Liver (tissue), 9 donors: ENCODE measurements around the gene NRG2. TPM values are rescaled to one million over a fixed set of nuclear protein-coding genes. Genes with fewer than 3 reads are reported as not detected.

Experiments used
- DNase-seq: peaks from one replicate; pipeline ENCODE4 v3.0.0-alpha.2; 2017; ENCODE audit warnings: low spot score
- H3K27ac ChIP-seq, 2 donors: one replicate each; pipeline ENCODE4 v1.7.0; 2013; ENCODE audit warnings: inconsistent platforms in 2 of 2, low read length in 2 of 2, control low read depth in 1 of 2, low read depth in 1 of 2, mild to moderate bottlenecking in 1 of 2
- H3K27me3 ChIP-seq, 4 donors: one replicate each; pipeline versions ENCODE4 v1.6.1 to v1.7.0; 2013; ENCODE audit warnings: low read length in 3 of 4, inconsistent platforms in 1 of 4, mild to moderate bottlenecking in 1 of 4, moderate library complexity in 1 of 4; ENCODE audit not compliant: control insufficient read depth in 4 of 4, insufficient read depth in 4 of 4
- H3K36me3 ChIP-seq, 4 donors: one replicate each; pipeline versions ENCODE4 v1.6.1 to v1.7.0; 2013; ENCODE audit warnings: low read length in 3 of 4, mild to moderate bottlenecking in 3 of 4, low read depth in 1 of 4, moderate library complexity in 1 of 4; ENCODE audit not compliant: control insufficient read depth in 4 of 4, insufficient read depth in 3 of 4
- H3K4me1 ChIP-seq, 4 donors: one replicate each; pipeline versions ENCODE4 v1.6.1 to v1.7.0; 2013; ENCODE audit warnings: low read length in 3 of 4, mild to moderate bottlenecking in 3 of 4, moderate library complexity in 1 of 4; ENCODE audit not compliant: control insufficient read depth in 4 of 4, insufficient read depth in 4 of 4
- H3K4me3 ChIP-seq, 3 donors: one replicate each; pipeline versions ENCODE4 v1.6.1 to v1.7.0; 2013; ENCODE audit warnings: low read length in 3 of 3, control low read depth in 1 of 3, low read depth in 1 of 3, mild to moderate bottlenecking in 1 of 3
- H3K9ac ChIP-seq, 2 donors: one replicate each; pipeline ENCODE4 v1.7.0; 2013; ENCODE audit warnings: low read length in 2 of 2, mild to moderate bottlenecking in 2 of 2, moderate library complexity in 2 of 2, control low read depth in 1 of 2, low read depth in 1 of 2
- H3K9me3 ChIP-seq, 4 donors: one replicate each; pipeline versions ENCODE4 v1.6.1 to v1.7.0; 2013; ENCODE audit warnings: low read length in 3 of 4; ENCODE audit not compliant: control insufficient read depth in 4 of 4
- EGR1 ChIP-seq, 2 donors: IDR thresholded peaks; 2 replicates each; pipeline ENCODE4 v1.6.1; 2016 to 2018; ENCODE audit warnings: antibody characterized with exemption in 2 of 2, low read depth in 2 of 2
- FOXA1 ChIP-seq: IDR thresholded peaks from 2 replicates; pipeline ENCODE4 v1.6.1; 2016; ENCODE audit warnings: antibody characterized with exemption
- GABPA ChIP-seq, 2 donors: IDR thresholded peaks in 1 of 2; conservative IDR thresholded peaks in 1 of 2; 2 replicates each; pipeline ENCODE4 v1.6.1; 2016; ENCODE audit warnings: antibody characterized with exemption in 2 of 2, mild to moderate bottlenecking in 1 of 2, moderate library complexity in 1 of 2
- HNF4A ChIP-seq, 2 donors: conservative IDR thresholded peaks; 2 replicates each; pipeline ENCODE4 v1.6.1; 2016; ENCODE audit warnings: antibody characterized with exemption in 2 of 2, mild to moderate bottlenecking in 2 of 2
- HNF4G ChIP-seq: IDR thresholded peaks from 2 replicates; pipeline ENCODE4 v1.6.1; 2016; ENCODE audit warnings: antibody characterized with exemption
- JUND ChIP-seq, 2 donors: IDR thresholded peaks; 2 replicates each; pipeline ENCODE4 v1.6.1; 2016; ENCODE audit warnings: antibody characterized with exemption in 2 of 2
- RAD21 ChIP-seq, 2 donors: IDR thresholded peaks; 2 replicates each; pipeline ENCODE4 v1.6.1; 2016; ENCODE audit warnings: antibody characterized with exemption in 2 of 2, mild to moderate bottlenecking in 2 of 2
- RXRA ChIP-seq, 2 donors: IDR thresholded peaks; 2 replicates each; pipeline ENCODE4 v1.6.1; 2017 to 2018; ENCODE audit warnings: antibody characterized with exemption in 2 of 2, mild to moderate bottlenecking in 1 of 2
- SP1 ChIP-seq: IDR thresholded peaks from 2 replicates; pipeline ENCODE4 v1.6.1; 2018; ENCODE audit warnings: antibody characterized with exemption, mild to moderate bottlenecking
- TAF1 ChIP-seq: conservative IDR thresholded peaks from 2 replicates; pipeline ENCODE4 v1.6.1; 2016; ENCODE audit warnings: antibody characterized with exemption, mild to moderate bottlenecking
- YY1 ChIP-seq: IDR thresholded peaks from 2 replicates; pipeline ENCODE4 v1.6.1; 2016; ENCODE audit warnings: antibody characterized with exemption, mild to moderate bottlenecking
- WGBS: extraction: QIAGEN DNeasy Blood & Tissue Kit; methylation state at CpG from one replicate; pipeline ENCODE4 v1.1.7; 2013; 5-methylcytosine and 5-hydroxymethylcytosine counted together
- polyA plus RNA-seq, 2 donors: library from polyadenylated mRNA; stranded (reverse) in 1 of 2; unstranded in 1 of 2; fragments of 200-250 nt in 1 of 2; fragments of >200 nt in 1 of 2; fragmentation: Nextera tagmentation in 1 of 2; extraction: Ambion mirVana in 1 of 2; gene quantifications; one replicate each; pipeline versions ENCODE4 v1.2.1 to v1.2.3, GENCODE V29; 2013 to 2015
- total RNA-seq, 2 donors: library from RNA; depleted of rRNA; stranded (reverse); fragments of >200 nt; gene quantifications; one replicate each; pipeline ENCODE4 v1.2.3, GENCODE V29; 2014
- TF ChIP-seq, protein P1 (sequence below): IDR thresholded peaks from 2 replicates; pipeline ENCODE4 v1.6.1; 2016; ENCODE audit warnings: antibody characterized with exemption
- TF ChIP-seq, protein P2 (sequence below): fragments of 150-350 bp; IDR thresholded peaks from 2 replicates; pipeline ENCODE4 v1.5.1; 2017; ENCODE audit warnings: improper control_type of control experiment, low read depth, low read length; ENCODE audit not compliant: missing input control
- TF ChIP-seq, protein P3 (sequence below): IDR thresholded peaks from 2 replicates; pipeline ENCODE4 v1.6.1; 2016; ENCODE audit warnings: antibody characterized with exemption, mild to moderate bottlenecking
- TF ChIP-seq, protein P4 (sequence below): IDR thresholded peaks from 2 replicates; pipeline ENCODE4 v1.6.1; 2016; ENCODE audit warnings: antibody characterized with exemption
- donor health status: healthy.
- donor health status: healthy.
- donor health status: healthy.
- donor health status: healthy.
- donor health status: healthy.

Gene NRG2
- total and polyA plus RNA-seq, 4 donors, result 0.07 to 0.08 TPM; not detected in 2

DNA sequence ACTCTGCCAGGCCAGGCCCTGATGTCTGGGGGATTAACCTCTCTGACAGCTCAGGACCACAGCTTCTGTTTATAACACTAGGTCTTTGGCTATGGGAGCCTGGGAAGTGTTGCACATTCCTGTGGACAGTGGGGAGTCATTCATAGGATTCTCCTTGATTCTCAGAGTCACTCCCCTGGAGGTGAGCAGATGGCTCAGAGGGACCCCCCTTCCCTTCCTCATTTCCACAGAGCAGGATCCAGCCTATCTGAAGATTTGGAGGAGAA is 60.2 kb downstream of the NRG2 start:
- DNase-seq, result no peak
- peaks cover 0 to 8% (median under 1%) of the 10 kb centered on the region in 4 donors for H3K27me3 ChIP-seq
- no peak overlapping the region for H3K27ac ChIP-seq
- no peak overlapping the region for H3K9ac ChIP-seq
- H3K36me3 ChIP-seq, result no peaks in the 10 kb centered on the region
- H3K9me3 ChIP-seq, result no peaks in the 10 kb centered on the region
- no peak overlapping the region for H3K4me3 ChIP-seq
- TF ChIP-seq, protein P1, sequence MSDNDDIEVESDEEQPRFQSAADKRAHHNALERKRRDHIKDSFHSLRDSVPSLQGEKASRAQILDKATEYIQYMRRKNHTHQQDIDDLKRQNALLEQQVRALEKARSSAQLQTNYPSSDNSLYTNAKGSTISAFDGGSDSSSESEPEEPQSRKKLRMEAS, result no peak
- no peak for TF ChIP-seq TAF1
- H3K4me1 ChIP-seq, result no peaks in the 10 kb centered on the region

DNA sequence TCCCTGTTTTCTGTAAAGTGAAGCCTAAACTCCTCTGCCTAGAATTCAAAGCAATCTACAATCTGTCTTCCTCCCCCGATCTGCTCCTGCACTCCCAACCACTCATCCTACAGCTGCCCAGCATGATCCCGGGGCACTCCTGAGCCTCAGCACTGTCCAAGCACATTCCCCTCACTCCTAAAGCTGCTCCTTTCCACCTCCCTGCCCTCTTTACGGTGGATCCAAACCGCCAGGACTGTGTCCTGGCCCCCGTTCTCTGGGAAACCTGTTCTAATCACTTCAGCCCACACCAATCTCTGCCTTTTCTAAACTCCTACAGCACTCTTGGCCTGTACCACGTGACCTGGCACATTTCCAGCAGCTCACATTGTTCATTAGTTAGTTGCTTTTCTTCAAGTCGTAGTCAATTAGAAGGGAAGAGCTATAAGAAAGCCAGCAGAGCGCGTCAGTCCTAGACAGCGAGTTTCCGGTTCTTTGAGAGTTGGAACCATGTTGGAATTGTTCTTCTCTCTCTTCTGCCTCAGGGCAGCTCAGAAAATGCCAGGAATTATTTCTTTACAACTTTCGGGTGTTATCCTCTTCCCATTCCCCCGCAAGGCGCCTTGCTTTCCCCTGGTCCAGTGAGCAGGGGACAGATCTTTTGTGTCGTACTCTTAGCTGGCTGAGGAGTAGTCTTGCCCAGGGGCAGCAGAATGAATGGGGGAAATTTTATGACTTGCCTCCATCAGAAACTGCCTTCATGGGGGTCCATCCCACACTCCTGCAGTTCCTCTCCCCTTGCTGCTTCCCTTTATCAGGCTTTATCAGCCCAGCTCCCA is 60.7 kb downstream of the NRG2 start:
- no peak for DNase-seq
- no peak overlapping the region for H3K9ac ChIP-seq
- no peaks in the 10 kb centered on the region for H3K9me3 ChIP-seq
- peaks cover 0 to 8% (median under 1%) of the 10 kb centered on the region in 4 donors for H3K27me3 ChIP-seq
- no peak overlapping the region for H3K4me3 ChIP-seq
- WGBS, result 76% methylated on average over 15 of the region's 15 CpGs
- H3K36me3 ChIP-seq, result no peaks in the 10 kb centered on the region
- H3K4me1 ChIP-seq, result no peaks in the 10 kb centered on the region
- TF ChIP-seq TAF1 (no peak), EGR1 (IDR thresholded peaks at IDR 0.05; ENCODE audit: low read depth in 2 of 2) (no peak), HNF4G (no peak), FOXA1 (no peak), HNF4A (conservative IDR thresholded peaks at IDR 0.05) (no peak)
- TF ChIP-seq, protein P1, result no peak
- no peak overlapping the region for H3K27ac ChIP-seq

DNA sequence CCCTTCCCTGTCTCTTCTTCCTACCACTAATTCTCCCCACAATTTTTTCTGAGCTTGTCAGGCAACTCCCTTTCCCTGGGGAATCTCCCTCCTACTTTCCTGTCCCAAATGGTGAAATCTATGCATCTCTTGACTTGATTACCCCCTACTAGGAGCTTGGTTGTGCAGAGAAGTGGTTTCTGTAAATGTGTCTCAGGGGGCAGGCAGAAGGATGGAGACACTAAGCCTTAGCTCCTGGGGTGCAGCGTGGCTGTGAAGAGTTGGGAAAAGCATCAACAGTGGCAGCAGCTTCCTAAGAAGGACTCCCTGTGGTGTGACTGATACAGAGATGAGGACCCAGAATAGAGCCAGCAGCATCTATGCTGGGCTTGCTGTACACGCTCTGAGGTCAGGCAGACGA is 62.3 kb downstream of the NRG2 start:
- H3K36me3 ChIP-seq, result no peaks in the 10 kb centered on the region

DNA sequence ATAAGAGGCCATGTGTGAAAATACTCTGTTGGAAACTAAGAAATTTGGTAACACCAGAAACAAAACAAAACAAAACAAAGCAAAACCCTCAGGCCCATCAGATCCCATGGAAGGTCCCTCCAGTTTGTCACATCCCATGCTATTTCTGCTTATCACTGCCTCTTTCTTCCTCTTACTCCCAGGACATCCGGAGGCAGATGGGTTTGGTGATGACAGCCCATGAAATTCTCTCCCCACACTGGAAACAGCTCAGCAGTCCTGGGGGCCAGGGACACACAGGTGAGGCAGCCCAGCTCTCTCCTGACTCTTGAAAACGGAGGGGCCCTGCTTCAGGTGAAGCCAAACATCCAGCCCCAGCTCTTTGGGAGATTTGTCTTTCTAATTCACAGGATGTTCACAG is 63.2 kb downstream of the NRG2 start:
- DNase-seq, result no peak
- no peaks in the 10 kb centered on the region for H3K9me3 ChIP-seq
- H3K4me3 ChIP-seq, result no peak overlapping the region
- peaks cover 0 to 12% (median under 1%) of the 10 kb centered on the region in 4 donors for H3K27me3 ChIP-seq
- H3K4me1 ChIP-seq, result no peaks in the 10 kb centered on the region
- no peaks in the 10 kb centered on the region for H3K36me3 ChIP-seq
- H3K27ac ChIP-seq, result no peak overlapping the region
- H3K9ac ChIP-seq, result no peak overlapping the region
- 66% methylated on average over 2 of the region's 2 CpGs for WGBS
- no peak for TF ChIP-seq RAD21 (IDR thresholded peaks at IDR 0.05)
- TF ChIP-seq TAF1, result no peak
- TF ChIP-seq, protein P2, sequence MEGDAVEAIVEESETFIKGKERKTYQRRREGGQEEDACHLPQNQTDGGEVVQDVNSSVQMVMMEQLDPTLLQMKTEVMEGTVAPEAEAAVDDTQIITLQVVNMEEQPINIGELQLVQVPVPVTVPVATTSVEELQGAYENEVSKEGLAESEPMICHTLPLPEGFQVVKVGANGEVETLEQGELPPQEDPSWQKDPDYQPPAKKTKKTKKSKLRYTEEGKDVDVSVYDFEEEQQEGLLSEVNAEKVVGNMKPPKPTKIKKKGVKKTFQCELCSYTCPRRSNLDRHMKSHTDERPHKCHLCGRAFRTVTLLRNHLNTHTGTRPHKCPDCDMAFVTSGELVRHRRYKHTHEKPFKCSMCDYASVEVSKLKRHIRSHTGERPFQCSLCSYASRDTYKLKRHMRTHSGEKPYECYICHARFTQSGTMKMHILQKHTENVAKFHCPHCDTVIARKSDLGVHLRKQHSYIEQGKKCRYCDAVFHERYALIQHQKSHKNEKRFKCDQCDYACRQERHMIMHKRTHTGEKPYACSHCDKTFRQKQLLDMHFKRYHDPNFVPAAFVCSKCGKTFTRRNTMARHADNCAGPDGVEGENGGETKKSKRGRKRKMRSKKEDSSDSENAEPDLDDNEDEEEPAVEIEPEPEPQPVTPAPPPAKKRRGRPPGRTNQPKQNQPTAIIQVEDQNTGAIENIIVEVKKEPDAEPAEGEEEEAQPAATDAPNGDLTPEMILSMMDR, result no peak
- no peak for TF ChIP-seq RXRA (IDR thresholded peaks at IDR 0.05)
- no peak for TF ChIP-seq YY1
- no peak for TF ChIP-seq HNF4G
- no peak for TF ChIP-seq GABPA (IDR thresholded peaks at IDR 0.05 in 1 of 2, conservative IDR thresholded peaks at IDR 0.05 in 1 of 2)
- TF ChIP-seq, protein P3, sequence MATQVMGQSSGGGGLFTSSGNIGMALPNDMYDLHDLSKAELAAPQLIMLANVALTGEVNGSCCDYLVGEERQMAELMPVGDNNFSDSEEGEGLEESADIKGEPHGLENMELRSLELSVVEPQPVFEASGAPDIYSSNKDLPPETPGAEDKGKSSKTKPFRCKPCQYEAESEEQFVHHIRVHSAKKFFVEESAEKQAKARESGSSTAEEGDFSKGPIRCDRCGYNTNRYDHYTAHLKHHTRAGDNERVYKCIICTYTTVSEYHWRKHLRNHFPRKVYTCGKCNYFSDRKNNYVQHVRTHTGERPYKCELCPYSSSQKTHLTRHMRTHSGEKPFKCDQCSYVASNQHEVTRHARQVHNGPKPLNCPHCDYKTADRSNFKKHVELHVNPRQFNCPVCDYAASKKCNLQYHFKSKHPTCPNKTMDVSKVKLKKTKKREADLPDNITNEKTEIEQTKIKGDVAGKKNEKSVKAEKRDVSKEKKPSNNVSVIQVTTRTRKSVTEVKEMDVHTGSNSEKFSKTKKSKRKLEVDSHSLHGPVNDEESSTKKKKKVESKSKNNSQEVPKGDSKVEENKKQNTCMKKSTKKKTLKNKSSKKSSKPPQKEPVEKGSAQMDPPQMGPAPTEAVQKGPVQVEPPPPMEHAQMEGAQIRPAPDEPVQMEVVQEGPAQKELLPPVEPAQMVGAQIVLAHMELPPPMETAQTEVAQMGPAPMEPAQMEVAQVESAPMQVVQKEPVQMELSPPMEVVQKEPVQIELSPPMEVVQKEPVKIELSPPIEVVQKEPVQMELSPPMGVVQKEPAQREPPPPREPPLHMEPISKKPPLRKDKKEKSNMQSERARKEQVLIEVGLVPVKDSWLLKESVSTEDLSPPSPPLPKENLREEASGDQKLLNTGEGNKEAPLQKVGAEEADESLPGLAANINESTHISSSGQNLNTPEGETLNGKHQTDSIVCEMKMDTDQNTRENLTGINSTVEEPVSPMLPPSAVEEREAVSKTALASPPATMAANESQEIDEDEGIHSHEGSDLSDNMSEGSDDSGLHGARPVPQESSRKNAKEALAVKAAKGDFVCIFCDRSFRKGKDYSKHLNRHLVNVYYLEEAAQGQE, result no peak
- TF ChIP-seq, protein P1, result no peak
- TF ChIP-seq SP1, result no peak
- TF ChIP-seq FOXA1, result no peak
- TF ChIP-seq, protein P4, sequence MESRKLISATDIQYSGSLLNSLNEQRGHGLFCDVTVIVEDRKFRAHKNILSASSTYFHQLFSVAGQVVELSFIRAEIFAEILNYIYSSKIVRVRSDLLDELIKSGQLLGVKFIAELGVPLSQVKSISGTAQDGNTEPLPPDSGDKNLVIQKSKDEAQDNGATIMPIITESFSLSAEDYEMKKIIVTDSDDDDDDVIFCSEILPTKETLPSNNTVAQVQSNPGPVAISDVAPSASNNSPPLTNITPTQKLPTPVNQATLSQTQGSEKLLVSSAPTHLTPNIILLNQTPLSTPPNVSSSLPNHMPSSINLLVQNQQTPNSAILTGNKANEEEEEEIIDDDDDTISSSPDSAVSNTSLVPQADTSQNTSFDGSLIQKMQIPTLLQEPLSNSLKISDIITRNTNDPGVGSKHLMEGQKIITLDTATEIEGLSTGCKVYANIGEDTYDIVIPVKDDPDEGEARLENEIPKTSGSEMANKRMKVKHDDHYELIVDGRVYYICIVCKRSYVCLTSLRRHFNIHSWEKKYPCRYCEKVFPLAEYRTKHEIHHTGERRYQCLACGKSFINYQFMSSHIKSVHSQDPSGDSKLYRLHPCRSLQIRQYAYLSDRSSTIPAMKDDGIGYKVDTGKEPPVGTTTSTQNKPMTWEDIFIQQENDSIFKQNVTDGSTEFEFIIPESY, result no peak

More for the DNA sequence above, 62.3 kb downstream of the NRG2 start:
- 68% methylated on average over 3 of the region's 3 CpGs for WGBS
- no peaks in the 10 kb centered on the region for H3K4me1 ChIP-seq
- TF ChIP-seq JUND (IDR thresholded peaks at IDR 0.05) (no peak), TAF1 (no peak)
- peaks cover 0 to 12% (median under 1%) of the 10 kb centered on the region in 4 donors for H3K27me3 ChIP-seq
- no peak for DNase-seq
- no peak overlapping the region for H3K4me3 ChIP-seq
- no peaks in the 10 kb centered on the region for H3K9me3 ChIP-seq
- H3K9ac ChIP-seq, result no peak overlapping the region
- H3K27ac ChIP-seq, result no peak overlapping the region
